Tibial nerve (tissue), 4 donors: ENCODE results near the gene CD9. TPM values are rescaled to one million over a fixed set of nuclear protein-coding genes. Genes with fewer than 3 reads are reported as not detected.

ENCODE experiments used
- DNase-seq, 2 donors: peaks; one replicate each; pipeline ENCODE4 v3.0.0-alpha.2; 2019; ENCODE audit warnings: low spot score in 2 of 2
- H3K27ac ChIP-seq, 4 donors: fragments of 200-600 bp; sonication (generic) in 3 of 4; one replicate each; pipeline ENCODE4 v1.5.1; 2017 to 2019; ENCODE audit warnings: mild to moderate bottlenecking in 1 of 4
- H3K27me3 ChIP-seq, 2 donors: fragments of 200-600 bp; sonication (generic) in 1 of 2; one replicate each; pipeline versions ENCODE4 v1.5.1 to v1.6.0; 2017 to 2019
- H3K36me3 ChIP-seq, 3 donors: fragments of 200-600 bp; sonication (generic); one replicate each; pipeline ENCODE4 v1.5.1; 2018 to 2019
- H3K4me1 ChIP-seq, 4 donors: fragments of 200-600 bp; sonication (generic) in 3 of 4; one replicate each; pipeline ENCODE4 v1.5.1; 2017 to 2019
- H3K4me3 ChIP-seq, 4 donors: fragments of 200-600 bp; sonication (generic) in 3 of 4; one replicate each; pipeline ENCODE4 v1.5.1; 2017 to 2019; ENCODE audit warnings: mild to moderate bottlenecking in 1 of 4, moderate library complexity in 1 of 4
- H3K9me3 ChIP-seq, 4 donors: fragments of 200-600 bp; sonication (generic) in 3 of 4; one replicate each; pipeline ENCODE4 v1.5.1; 2017 to 2019
- EP300 ChIP-seq, 2 donors: sonication (generic); formaldehyde crosslinking; IDR thresholded peaks; one replicate each; pipeline ENCODE4 v1.6.1; 2017; ENCODE audit warnings: antibody characterized with exemption in 2 of 2, mild to moderate bottlenecking in 1 of 2
- POLR2A ChIP-seq, 2 donors: fragments of 450-650 bp; IDR thresholded peaks; one replicate each; pipeline ENCODE4 v1.6.1; 2017; ENCODE audit warnings: antibody characterized with exemption in 2 of 2, mild to moderate bottlenecking in 2 of 2, moderate library complexity in 2 of 2
- WGBS, 2 donors: methylation state at CpG; one replicate each; pipeline ENCODE4 v1.1.5; 2018; 5-methylcytosine and 5-hydroxymethylcytosine counted together
- total RNA-seq, 4 donors: library from RNA; depleted of rRNA; stranded (reverse); fragments of >200 nt; gene quantifications; one replicate each; pipeline ENCODE4 v1.1.0, GENCODE V29; 2016
- TF ChIP-seq, protein P1 (sequence below), 5 experiments: fragments of 200-600 bp in 3 of 5; fragments of 450-650 bp in 2 of 5; sonication (generic) in 3 of 5; IDR thresholded peaks; one replicate each; pipeline ENCODE4 v1.5.1; 2016 to 2019; ENCODE audit warnings: antibody characterized with exemption in 5 of 5, mild to moderate bottlenecking in 3 of 5, moderate library complexity in 2 of 5

The CD9 gene
- total RNA-seq, 4 donors from 2014 or later: 297 to 500 (median 391) TPM

GRCh38 chr12:6266971-6267721 lies 66.9 kb downstream of the CD9 start:
- Histone ChIP-seq H3K9me3 (no peaks in the 10 kb centered on the region), H3K4me3 (no peak overlapping the region), H3K27me3 (no peaks in the 10 kb centered on the region), H3K27ac (no peak overlapping the region), H3K4me1 (peaks cover 0 to 16% (median 0%) of the 10 kb centered on the region in 4 donors), H3K36me3 (no peaks in the 10 kb centered on the region)
- DNase-seq: no peak
- no peak for TF ChIP-seq EP300 (IDR thresholded peaks at IDR 0.05)
- no peak for TF ChIP-seq POLR2A (IDR thresholded peaks at IDR 0.05)
- TF ChIP-seq, protein P1, sequence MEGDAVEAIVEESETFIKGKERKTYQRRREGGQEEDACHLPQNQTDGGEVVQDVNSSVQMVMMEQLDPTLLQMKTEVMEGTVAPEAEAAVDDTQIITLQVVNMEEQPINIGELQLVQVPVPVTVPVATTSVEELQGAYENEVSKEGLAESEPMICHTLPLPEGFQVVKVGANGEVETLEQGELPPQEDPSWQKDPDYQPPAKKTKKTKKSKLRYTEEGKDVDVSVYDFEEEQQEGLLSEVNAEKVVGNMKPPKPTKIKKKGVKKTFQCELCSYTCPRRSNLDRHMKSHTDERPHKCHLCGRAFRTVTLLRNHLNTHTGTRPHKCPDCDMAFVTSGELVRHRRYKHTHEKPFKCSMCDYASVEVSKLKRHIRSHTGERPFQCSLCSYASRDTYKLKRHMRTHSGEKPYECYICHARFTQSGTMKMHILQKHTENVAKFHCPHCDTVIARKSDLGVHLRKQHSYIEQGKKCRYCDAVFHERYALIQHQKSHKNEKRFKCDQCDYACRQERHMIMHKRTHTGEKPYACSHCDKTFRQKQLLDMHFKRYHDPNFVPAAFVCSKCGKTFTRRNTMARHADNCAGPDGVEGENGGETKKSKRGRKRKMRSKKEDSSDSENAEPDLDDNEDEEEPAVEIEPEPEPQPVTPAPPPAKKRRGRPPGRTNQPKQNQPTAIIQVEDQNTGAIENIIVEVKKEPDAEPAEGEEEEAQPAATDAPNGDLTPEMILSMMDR (IDR thresholded peaks at IDR 0.05): no peak
- WGBS, 2 donors: 71 to 74% methylated on average over 11 to 12 of the region's 12 CpGs

- H3K27ac ChIP-seq: peak overlapping the region in 1 of 4 donors; percentile 40
- TF ChIP-seq, protein P1 (IDR thresholded peaks at IDR 0.05): no peak
- TF ChIP-seq POLR2A (IDR thresholded peaks at IDR 0.05) (no peak), EP300 (IDR thresholded peaks at IDR 0.05) (no peak)
- 56 to 62% methylated on average over 10 of the region's 10 CpGs for WGBS, 2 donors
- no peaks in the 10 kb centered on the region for H3K27me3 ChIP-seq
- H3K4me3 ChIP-seq: no peak overlapping the region
- no peaks in the 10 kb centered on the region for H3K9me3 ChIP-seq
- H3K4me1 ChIP-seq: peaks cover 0 to 25% (median 1%) of the 10 kb centered on the region in 4 donors
- no peak for DNase-seq
- H3K36me3 ChIP-seq: no peaks in the 10 kb centered on the region
These were observed 68.4 kb downstream of the CD9 start for GRCh38 chr12:6268484-6269157.

DNA sequence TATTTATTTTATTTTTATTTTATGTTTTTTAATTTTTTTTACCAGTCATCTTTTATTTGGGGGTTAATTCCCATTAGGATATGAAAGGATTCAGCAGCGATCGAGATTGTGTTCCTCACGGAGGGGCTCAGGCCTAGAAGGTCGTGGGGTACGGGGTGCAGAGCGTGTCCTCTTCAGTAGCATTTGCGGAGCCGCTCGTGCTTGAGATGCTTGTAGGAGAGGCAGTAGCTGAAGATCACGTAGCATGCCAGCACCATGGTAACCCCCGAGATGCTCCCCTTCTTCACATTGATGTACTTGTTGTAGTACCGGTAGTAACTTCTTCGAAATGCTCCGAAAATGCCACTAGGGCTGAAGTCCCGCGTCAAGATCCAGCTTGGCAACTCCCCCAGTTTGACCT lies 69.8 kb downstream of the CD9 start:
- 96 to 97% methylated on average over 16 of the region's 16 CpGs for WGBS, 2 donors
- Histone ChIP-seq H3K27me3 (no peaks in the 10 kb centered on the region), H3K9me3 (no peaks in the 10 kb centered on the region), H3K36me3 (no peaks in the 10 kb centered on the region), H3K4me3 (no peak overlapping the region), H3K27ac (no peak overlapping the region), H3K4me1 (peaks cover 0 to 30% (median 5%) of the 10 kb centered on the region in 4 donors)
- TF ChIP-seq EP300 (IDR thresholded peaks at IDR 0.05): no peak
- TF ChIP-seq, protein P1 (IDR thresholded peaks at IDR 0.05): no peak
- no peak for TF ChIP-seq POLR2A (IDR thresholded peaks at IDR 0.05)
- DNase-seq: no peak

DNA sequence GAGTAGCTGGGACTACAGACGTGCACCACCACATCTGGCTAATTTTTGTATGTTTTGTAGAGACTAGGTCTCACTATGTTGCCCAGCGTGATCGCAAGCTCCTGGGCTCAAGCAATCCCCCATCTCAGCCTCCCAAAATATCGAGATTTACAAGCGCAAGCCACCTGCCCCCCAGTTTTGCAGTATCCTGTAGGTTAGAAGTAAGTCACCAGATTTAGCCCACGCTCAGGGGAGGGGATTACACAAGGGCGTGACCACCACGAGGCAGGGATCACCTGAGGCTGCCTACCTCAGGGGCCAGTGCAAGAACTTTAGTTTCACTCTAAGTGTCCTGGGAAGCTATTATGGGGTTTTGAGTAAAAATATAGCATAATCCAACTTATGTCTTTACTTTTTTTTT lies 71.1 kb downstream of the CD9 start:
- H3K4me1 ChIP-seq: peaks cover 0 to 29% (median 5%) of the 10 kb centered on the region in 4 donors

More for the DNA sequence above, 71.1 kb downstream of the CD9 start:
- 89 to 95% methylated on average over 8 of the region's 8 CpGs for WGBS, 2 donors
- Histone ChIP-seq H3K9me3 (no peaks in the 10 kb centered on the region), H3K27ac (no peak overlapping the region), H3K27me3 (no peaks in the 10 kb centered on the region), H3K36me3 (no peaks in the 10 kb centered on the region), H3K4me3 (no peak overlapping the region)
- DNase-seq: no peak
- TF ChIP-seq EP300 (IDR thresholded peaks at IDR 0.05): no peak
- TF ChIP-seq, protein P1 (IDR thresholded peaks at IDR 0.05): no peak
- no peak for TF ChIP-seq POLR2A (IDR thresholded peaks at IDR 0.05)
